ENCODE results near the gene CD163. TPM values are rescaled to one million over a fixed set of nuclear protein-coding genes. Genes with fewer than 3 reads are reported as not detected.

Gene CD163
- total and polyA plus RNA-seq, 2 experiments from 2014 or later = not detected

- in situ Hi-C loops (cut with MboI) = no loop called here
- no peak overlapping the region for H2AFZ ChIP-seq
- peaks cover 2% of the 10 kb centered on the region; the same call in 1 of the 2 replicates for H3K9me2 ChIP-seq (ENCODE audit: insufficient read depth)
- no peaks in the 10 kb centered on the region for H3F3A ChIP-seq (ENCODE audit: insufficient read depth)
- no peak overlapping the region for H3K27ac ChIP-seq
- WGBS, 2 experiments (ENCODE audit: low coverage in 1 of 2, low lambda C conversion rate in 2 of 2, missing lambda C conversion rate in 2 of 2) = 61 to 64% methylated on average over 6 of the region's 6 CpGs
- DNase-seq = no peak
- H3K79me2 ChIP-seq (ENCODE audit: insufficient read depth) = no peaks in the 10 kb centered on the region
- no peaks in the 10 kb centered on the region for H3K4me1 ChIP-seq (ENCODE audit: insufficient read depth)
- H3K9me3 ChIP-seq (ENCODE audit: low read depth) = no peaks in the 10 kb centered on the region
- H3K4me3 ChIP-seq = no peak overlapping the region
- no peaks in the 10 kb centered on the region for H3K27me3 ChIP-seq (replicated peaks; ENCODE audit: insufficient read depth)
- H3K9ac ChIP-seq = no peak overlapping the region
- no peaks in the 10 kb centered on the region for H4K20me1 ChIP-seq (ENCODE audit: insufficient read depth)
- H3K4me2 ChIP-seq (ENCODE audit: unreplicated experiment) = no peak overlapping the region
- no peak for TF ChIP-seq EZH2phosphoT487 (IDR thresholded peaks at IDR 0.05; ENCODE audit: insufficient read depth, low read depth)
- no peak for TF ChIP-seq EZH2 (IDR thresholded peaks at IDR 0.05; ENCODE audit: insufficient read depth, poor library complexity, severe bottlenecking)
- H3K36me3 ChIP-seq (ENCODE audit: low read depth) = no peaks in the 10 kb centered on the region
These were observed 31.5 kb downstream of the CD163 start for GRCh38 chr12:7472060-7472459.

GRCh38 chr12:7460375-7461259 is 43.0 kb downstream of the CD163 start:
- Histone ChIP-seq H2AFZ (no peak overlapping the region), H3K9ac (no peak overlapping the region), H3K79me2 (ENCODE audit: insufficient read depth) (no peaks in the 10 kb centered on the region), H3K4me3 (no peak overlapping the region), H3F3A (ENCODE audit: insufficient read depth) (no peaks in the 10 kb centered on the region), H3K9me3 (ENCODE audit: low read depth) (no peaks in the 10 kb centered on the region), H3K4me1 (ENCODE audit: insufficient read depth) (no peaks in the 10 kb centered on the region), H3K36me3 (ENCODE audit: low read depth) (no peaks in the 10 kb centered on the region), H3K27me3 (replicated peaks; ENCODE audit: insufficient read depth) (no peaks in the 10 kb centered on the region), H3K9me2 (ENCODE audit: insufficient read depth) (no peaks in the 10 kb centered on the region), H3K4me2 (ENCODE audit: unreplicated experiment) (no peak overlapping the region), H4K20me1 (ENCODE audit: insufficient read depth) (no peaks in the 10 kb centered on the region), H3K27ac (no peak overlapping the region)
- in situ Hi-C loops (cut with MboI) = no loop called here
- TF ChIP-seq EZH2phosphoT487 (IDR thresholded peaks at IDR 0.05; ENCODE audit: insufficient read depth, low read depth) (no peak), EZH2 (IDR thresholded peaks at IDR 0.05; ENCODE audit: insufficient read depth, poor library complexity, severe bottlenecking) (no peak)
- DNase-seq = peak; percentile 65
- 52 to 53% methylated on average over 7 of the region's 7 CpGs for WGBS, 2 experiments (ENCODE audit: low coverage in 1 of 2, low lambda C conversion rate in 2 of 2, missing lambda C conversion rate in 2 of 2)

GRCh38 chr12:7459973-7460372 is 43.6 kb downstream of the CD163 start:
- no peaks in the 10 kb centered on the region for H3K9me2 ChIP-seq (ENCODE audit: insufficient read depth)
- no peaks in the 10 kb centered on the region for H3F3A ChIP-seq (ENCODE audit: insufficient read depth)
- H3K4me3 ChIP-seq = no peak overlapping the region
- no peak overlapping the region for H2AFZ ChIP-seq
- in situ Hi-C loops (cut with MboI) = no loop called here
- no peaks in the 10 kb centered on the region for H3K9me3 ChIP-seq (ENCODE audit: low read depth)
- H3K27me3 ChIP-seq (replicated peaks; ENCODE audit: insufficient read depth) = no peaks in the 10 kb centered on the region
- H3K4me2 ChIP-seq (ENCODE audit: unreplicated experiment) = no peak overlapping the region
- H3K27ac ChIP-seq = no peak overlapping the region
- DNase-seq = no peak
- 37 to 49% methylated on average over 3 of the region's 3 CpGs for WGBS, 2 experiments (ENCODE audit: low coverage in 1 of 2, low lambda C conversion rate in 2 of 2, missing lambda C conversion rate in 2 of 2)
- no peak overlapping the region for H3K9ac ChIP-seq
- no peaks in the 10 kb centered on the region for H4K20me1 ChIP-seq (ENCODE audit: insufficient read depth)
- TF ChIP-seq EZH2 (IDR thresholded peaks at IDR 0.05; ENCODE audit: insufficient read depth, poor library complexity, severe bottlenecking) (no peak), EZH2phosphoT487 (IDR thresholded peaks at IDR 0.05; ENCODE audit: insufficient read depth, low read depth) (no peak)
- H3K36me3 ChIP-seq (ENCODE audit: low read depth) = no peaks in the 10 kb centered on the region
- H3K79me2 ChIP-seq (ENCODE audit: insufficient read depth) = no peaks in the 10 kb centered on the region
- no peaks in the 10 kb centered on the region for H3K4me1 ChIP-seq (ENCODE audit: insufficient read depth)

- Histone ChIP-seq H3K36me3 (ENCODE audit: low read depth) (no peaks in the 10 kb centered on the region), H3K4me1 (ENCODE audit: insufficient read depth) (no peaks in the 10 kb centered on the region), H3K4me2 (ENCODE audit: unreplicated experiment) (no peak overlapping the region), H4K20me1 (ENCODE audit: insufficient read depth) (no peaks in the 10 kb centered on the region), H3K9me3 (ENCODE audit: low read depth) (no peaks in the 10 kb centered on the region), H3F3A (ENCODE audit: insufficient read depth) (no peaks in the 10 kb centered on the region), H3K4me3 (no peak overlapping the region), H3K9me2 (ENCODE audit: insufficient read depth) (no peaks in the 10 kb centered on the region), H3K27me3 (replicated peaks; ENCODE audit: insufficient read depth) (no peaks in the 10 kb centered on the region), H3K9ac (no peak overlapping the region), H3K27ac (no peak overlapping the region), H2AFZ (no peak overlapping the region), H3K79me2 (ENCODE audit: insufficient read depth) (no peaks in the 10 kb centered on the region)
- WGBS, 2 experiments (ENCODE audit: low coverage in 1 of 2, low lambda C conversion rate in 2 of 2, missing lambda C conversion rate in 2 of 2) = 21 to 25% methylated on average over 3 of the region's 3 CpGs
- DNase-seq = no peak
- in situ Hi-C loops (cut with MboI) = no loop called here
- TF ChIP-seq EZH2phosphoT487 (IDR thresholded peaks at IDR 0.05; ENCODE audit: insufficient read depth, low read depth) (no peak), EZH2 (IDR thresholded peaks at IDR 0.05; ENCODE audit: insufficient read depth, poor library complexity, severe bottlenecking) (no peak)
These were observed 51.8 kb downstream of the CD163 start for GRCh38 chr12:7451756-7452155.

All from GM23248 (cell line).